SW 1271 (cell line): ENCODE results near the gene DIPK1B.

Experiments used
- DNase-seq, 2 experiments: peaks; one replicate each; lab custom pipeline; 2025; lab: John Stamatoyannopoulos, UW

The DIPK1B gene

GRCh38 chr9:136673088-136673974, 39.0 kb upstream of the DIPK1B start:
- DNase-seq: no peak

- no peak for DNase-seq
Measured at GRCh38 chr9:136673975-136674785, 38.2 kb upstream of the DIPK1B start.

- DNase-seq: no peak
Measured at GRCh38 chr9:136674786-136675349, 37.5 kb upstream of the DIPK1B start.

- DNase-seq: no peak
Measured at GRCh38 chr9:136675477-136676296, 36.7 kb upstream of the DIPK1B start.

- DNase-seq: no peak
Measured at GRCh38 chr9:136676297-136676794, 36.0 kb upstream of the DIPK1B start.

- DNase-seq: no peak
Measured at GRCh38 chr9:136676920-136677686, 35.3 kb upstream of the DIPK1B start.

- DNase-seq: no peak
Measured at GRCh38 chr9:136678034-136678433, 34.3 kb upstream of the DIPK1B start.

- no peak for DNase-seq
Measured at GRCh38 chr9:136678624-136679023, 33.7 kb upstream of the DIPK1B start.

GRCh38 chr9:136679431-136679941, 32.9 kb upstream of the DIPK1B start:
- no peak for DNase-seq

GRCh38 chr9:136681029-136681428, 31.3 kb upstream of the DIPK1B start:
- no peak for DNase-seq

- no peak for DNase-seq
Measured at GRCh38 chr9:136681945-136682699, 30.2 kb upstream of the DIPK1B start.

GRCh38 chr9:136682710-136683109, 29.7 kb upstream of the DIPK1B start:
- no peak for DNase-seq

- no peak for DNase-seq
Measured at GRCh38 chr9:136683173-136683745, 29.1 kb upstream of the DIPK1B start.

- DNase-seq: no peak
Measured at GRCh38 chr9:136683755-136684154, 28.6 kb upstream of the DIPK1B start.

GRCh38 chr9:136684339-136684738, 28.0 kb upstream of the DIPK1B start:
- no peak for DNase-seq

GRCh38 chr9:136684799-136685198, 27.6 kb upstream of the DIPK1B start:
- no peak for DNase-seq

- no peak for DNase-seq
Measured at GRCh38 chr9:136685216-136685615, 27.2 kb upstream of the DIPK1B start.

- no peak for DNase-seq
Measured at GRCh38 chr9:136685790-136686533, 26.4 kb upstream of the DIPK1B start.

- DNase-seq: no peak
Measured at GRCh38 chr9:136686534-136686793, 25.9 kb upstream of the DIPK1B start.
